ENCODE measurements around the gene REX1BD. TPM values are rescaled to one million over a fixed set of nuclear protein-coding genes. Genes with fewer than 3 reads are reported as not detected.

Gene REX1BD
- total and polyA plus RNA-seq, 2 donors (not counting 3 experiments of a cell fraction or from before 2014, with no cell fraction given), result 64.4 to 90.9 TPM

- Histone ChIP-seq H3K79me2 (ENCODE audit: control insufficient read depth, insufficient read depth, low read length) (no peaks in the 10 kb centered on the region), H3K9me1 (replicated peaks; ENCODE audit: control insufficient read depth, extremely low read depth, insufficient read depth, low read length) (no peaks in the 10 kb centered on the region), H4K20me1 (replicated peaks; ENCODE audit: control insufficient read depth, extremely low read depth, insufficient read depth, low read length) (no peaks in the 10 kb centered on the region), H3K4me3 (replicated peaks in 1 of 3; ENCODE audit: insufficient read depth in 1 of 3, low read depth in 1 of 3, low read length in 3 of 3) (no peak overlapping the region), H3K36me3 (ENCODE audit: control insufficient read depth in 2 of 2, extremely low read depth in 1 of 2, insufficient read depth in 2 of 2, low read length in 2 of 2) (peaks cover 0 to 6% of the 10 kb centered on the region in 2 experiments), H3K4me1 (ENCODE audit: control insufficient read depth, extremely low read depth, insufficient read depth, low read length) (no peaks in the 10 kb centered on the region), H2AFZ (ENCODE audit: low read depth, low read length) (no peak overlapping the region), H3K27ac (ENCODE audit: insufficient read depth, low read depth, low read length) (no peak overlapping the region), H3K27me3 (ENCODE audit: control insufficient read depth in 2 of 2, insufficient read depth in 2 of 2, low read length in 2 of 2) (no peaks in the 10 kb centered on the region), H3K9ac (replicated peaks; ENCODE audit: extremely low read depth, insufficient read depth, low read length) (no peak overlapping the region), H3K4me2 (ENCODE audit: insufficient read depth, low read length) (no peak overlapping the region), H3K9me3 (replicated peaks; ENCODE audit: control insufficient read depth, insufficient read depth, low read length) (no peaks in the 10 kb centered on the region)
- ChIA-PET POLR2A (no interaction called here), CTCF (interaction anchor here (1.2 to 3.3 kb wide), 3 partner anchors 8 to 267 kb away, joined by 3 to 16 read pairs (median 4); partner anchors contain the start of genes REX1BD and UBA52)
- FAIRE-seq (no peak), DNase-seq (ENCODE audit: low read depth, low spot score) (no peak)
- TF ChIP-seq POLR2A (IDR thresholded peaks at IDR 0.05; ENCODE audit: low read depth, low read length), result no peak
- TF ChIP-seq MYC (IDR thresholded peaks at IDR 0.05; ENCODE audit: low read depth, low read length), result no peak
- TF ChIP-seq POLR2AphosphoS5 (IDR thresholded peaks at IDR 0.05; ENCODE audit: insufficient read depth, low read depth, low read length), result no peak
- no peak for TF ChIP-seq FOS (IDR thresholded peaks at IDR 0.05; ENCODE audit: borderline replicate concordance, insufficient read depth, low read length)
- TF ChIP-seq GATA2 (IDR thresholded peaks at IDR 0.05; ENCODE audit: insufficient read depth, insufficient read length, low read depth, low read length), result no peak
- TF ChIP-seq JUN (IDR thresholded peaks at IDR 0.05; ENCODE audit: borderline replicate concordance, insufficient read depth, insufficient read length, low read depth), result no peak
- TF ChIP-seq CTCF (IDR thresholded peaks at IDR 0.05; ENCODE audit: extremely low read depth in 1 of 2, insufficient read depth in 1 of 2, low read depth in 1 of 2, low read length in 2 of 2), result no peak
- no peak for TF ChIP-seq EZH2 (IDR thresholded peaks at IDR 0.05; ENCODE audit: borderline replicate concordance, low read depth, low read length, severe bottlenecking)
- no peak for TF ChIP-seq MAX (IDR thresholded peaks at IDR 0.05; ENCODE audit: insufficient read depth, insufficient read length)
- intact Hi-C loops (cut with micrococcal nuclease) (no loop called here), dilution Hi-C loops (cut with MboI; ENCODE audit: extremely low pct_ligation_motif_present, low sequenced_read_pairs) (no loop called here)
- BruUV-seq (replicated peaks), result no TSS peak
Observed at GRCh38 chr19:18580311-18580710, 8.3 kb upstream of the REX1BD start.
